EH (cell line): ENCODE measurements around the gene TMEM130.

ENCODE experiments used
- DNase-seq: peaks from one replicate; pipeline ENCODE4 v3.0.0-alpha.2; 2015; ENCODE audit warnings: low read depth

The TMEM130 gene

GRCh38 chr7:98841179-98841997 lies 28.4 kb downstream of the TMEM130 start:
- DNase-seq = peak; percentile 80

DNA sequence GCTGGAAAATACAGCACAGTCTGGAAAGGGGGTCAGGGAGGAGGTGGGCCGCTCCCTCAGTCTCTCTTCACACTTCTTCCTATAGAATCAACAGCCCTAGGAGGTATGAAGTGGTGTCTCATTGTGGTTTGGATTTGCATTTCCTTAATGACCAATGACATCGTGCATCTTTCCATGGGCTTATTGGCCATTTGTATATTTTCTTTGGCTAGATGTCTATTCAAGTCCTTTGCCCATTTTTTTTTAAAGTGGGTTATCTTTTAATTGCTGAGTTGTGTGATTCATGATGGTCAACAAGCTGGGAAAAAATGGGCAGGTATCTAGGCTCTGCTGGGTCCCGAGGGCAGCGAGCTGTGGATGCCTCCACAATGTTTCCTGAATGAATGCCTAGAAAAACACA lies 29.1 kb downstream of the TMEM130 start:
- peak; percentile 57 for DNase-seq

GRCh38 chr7:98840096-98840495 lies 29.7 kb downstream of the TMEM130 start:
- no peak for DNase-seq

DNA sequence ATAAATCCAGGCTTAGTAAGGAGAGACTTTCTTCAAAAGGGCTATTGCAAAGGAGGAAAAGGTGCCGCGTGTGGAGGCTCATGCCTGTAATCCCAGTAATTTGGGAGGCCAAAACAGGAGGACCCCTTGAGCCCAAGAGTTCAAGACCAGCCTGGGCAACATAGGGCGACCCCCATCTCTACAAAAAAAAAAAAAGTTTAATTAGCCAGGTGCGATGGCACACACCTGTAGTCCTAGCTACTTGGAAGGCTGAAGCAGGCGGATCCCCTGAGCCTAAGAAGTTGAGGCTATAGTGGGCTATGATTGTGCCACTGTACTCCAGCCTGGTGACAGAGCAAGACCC lies 32.2 kb downstream of the TMEM130 start:
- no peak for DNase-seq

GRCh38 chr7:98836811-98837629 lies 32.8 kb downstream of the TMEM130 start:
- peak; percentile 14 for DNase-seq

DNA sequence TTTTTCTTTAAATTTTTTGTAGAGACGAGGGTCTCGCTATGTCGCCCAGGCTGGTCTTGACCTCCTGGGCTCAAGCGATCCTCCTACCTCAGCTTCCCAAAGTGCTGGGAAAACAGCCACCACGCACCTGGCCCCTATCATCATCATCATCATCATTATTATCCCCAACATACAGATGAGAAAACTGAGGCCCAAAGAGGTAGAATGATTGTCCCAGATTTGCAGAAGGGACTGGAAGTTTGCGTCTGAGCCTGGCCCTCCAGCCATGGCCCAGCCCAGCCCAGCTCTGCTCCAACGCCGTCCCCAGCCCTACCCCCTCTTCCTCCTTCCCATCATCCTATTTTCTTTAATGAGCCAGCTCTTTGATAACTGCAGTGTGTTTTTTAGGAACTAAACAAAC lies 34.9 kb downstream of the TMEM130 start:
- no peak for DNase-seq

- no peak for DNase-seq
Observed at GRCh38 chr7:98833022-98833421, 36.8 kb downstream of the TMEM130 start.

DNA sequence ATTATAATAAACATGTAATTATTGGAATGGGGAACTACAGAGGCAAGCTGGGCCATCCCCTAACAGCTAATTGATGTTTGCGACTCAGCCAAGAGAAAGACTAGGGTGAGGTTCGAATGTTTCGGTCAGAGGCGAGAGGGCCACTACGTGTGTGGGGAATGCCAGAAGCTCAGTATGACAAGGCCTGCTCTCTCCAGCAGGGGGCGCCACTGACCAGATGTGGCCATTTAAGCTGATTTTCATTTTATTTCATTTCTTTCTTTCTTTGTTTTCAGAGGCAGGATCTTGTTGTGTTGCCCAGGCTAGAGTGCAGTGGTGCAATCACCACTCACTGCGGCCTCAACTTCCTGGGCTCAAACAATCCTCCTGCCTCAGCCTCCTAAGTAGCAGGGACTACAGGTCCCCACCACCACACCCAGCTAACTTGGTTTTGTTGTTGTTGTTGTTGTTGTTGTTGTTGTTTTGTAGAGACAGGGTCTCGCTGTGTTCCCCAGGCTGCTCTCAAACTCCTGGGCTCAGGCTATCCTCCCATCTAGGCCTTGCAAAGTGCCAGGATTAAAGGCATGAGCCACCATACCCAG lies 38.1 kb downstream of the TMEM130 start:
- peak; percentile 32 for DNase-seq

GRCh38 chr7:98830972-98831548 lies 38.8 kb downstream of the TMEM130 start:
- DNase-seq = no peak

GRCh38 chr7:98828368-98828767 lies 41.4 kb downstream of the TMEM130 start:
- DNase-seq = no peak

DNA sequence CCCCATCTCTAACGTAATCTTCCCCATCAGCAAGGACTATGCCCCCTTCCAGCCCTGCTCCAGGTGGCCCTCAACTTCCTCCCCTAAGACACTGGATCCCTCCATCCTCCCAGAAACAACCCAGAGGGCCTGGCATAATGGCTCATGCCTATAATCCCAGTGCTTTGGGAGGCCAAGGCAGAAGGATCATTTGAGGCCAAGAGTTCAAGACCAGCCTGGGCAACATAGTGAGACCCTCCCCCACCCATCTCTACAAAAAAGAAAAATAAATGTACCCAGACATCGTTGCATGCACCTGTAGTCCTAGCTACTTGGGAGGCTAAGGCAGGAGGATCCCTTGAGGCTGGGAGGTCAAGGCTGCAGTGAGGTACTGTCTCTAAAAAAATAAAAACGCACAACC lies 42.6 kb downstream of the TMEM130 start:
- DNase-seq = no peak

DNA sequence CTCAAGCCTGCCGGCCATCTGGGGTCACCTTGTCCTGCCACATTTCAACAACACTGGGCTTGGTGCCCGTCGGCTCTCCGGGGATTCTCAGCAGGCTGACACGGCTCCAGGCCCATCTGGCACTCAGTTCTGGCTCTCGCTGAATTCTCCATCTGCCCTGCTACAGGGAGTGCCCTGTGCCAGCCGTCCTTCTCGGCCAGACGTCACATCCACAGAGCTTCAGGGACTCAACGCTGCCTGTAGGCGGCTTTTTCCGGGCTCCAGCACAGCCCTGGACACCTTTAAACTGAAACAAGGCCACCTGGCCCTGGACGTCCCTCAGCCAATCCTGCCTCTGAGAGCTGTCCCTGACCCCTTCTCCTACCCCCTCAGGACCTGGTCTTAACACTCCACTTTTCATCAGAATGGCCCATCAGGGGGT lies 43.0 kb downstream of the TMEM130 start:
- no peak for DNase-seq

DNA sequence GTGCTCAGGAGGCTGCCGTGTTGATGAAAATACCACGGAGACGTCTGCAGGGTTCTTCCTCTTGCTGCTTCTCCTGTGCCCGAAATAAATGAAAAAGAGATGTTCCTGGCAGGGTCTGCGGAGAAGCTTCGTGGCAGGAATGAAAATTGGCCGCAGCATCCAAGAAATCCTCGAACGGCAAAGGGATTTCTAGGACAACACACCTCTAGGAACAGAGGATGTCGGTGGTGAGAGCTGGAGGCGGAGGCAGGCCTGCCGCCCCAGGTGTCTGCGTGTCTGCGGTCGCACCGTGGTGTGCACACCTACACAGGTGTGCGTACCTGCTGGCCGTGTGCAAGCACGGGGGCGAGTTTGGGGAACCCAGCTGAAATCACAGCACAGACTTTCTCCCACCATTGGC lies 43.4 kb downstream of the TMEM130 start:
- no peak for DNase-seq

DNA sequence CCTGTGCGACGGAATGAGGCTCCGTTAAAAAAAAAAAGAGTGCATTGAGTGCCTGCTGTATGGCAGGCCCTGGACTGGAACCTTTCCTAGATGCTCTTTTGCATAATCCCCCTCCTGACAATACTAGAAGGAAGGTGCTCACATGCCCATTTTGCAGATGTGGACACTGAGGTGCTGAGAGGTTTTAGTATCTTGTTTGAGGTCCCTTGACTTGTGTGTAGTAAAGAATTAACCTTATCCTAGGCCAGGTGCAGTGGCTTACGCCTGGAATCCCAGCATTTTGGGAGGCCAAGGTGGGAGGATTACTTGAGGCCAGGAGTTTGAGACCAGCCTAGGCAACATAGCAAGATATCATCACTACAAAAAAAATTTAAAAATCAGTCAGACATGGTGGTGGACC lies 46.6 kb downstream of the TMEM130 start:
- DNase-seq = no peak

- DNase-seq = no peak
Observed at GRCh38 chr7:98821348-98821747, 48.5 kb downstream of the TMEM130 start.

GRCh38 chr7:98816967-98817710 lies 52.7 kb downstream of the TMEM130 start:
- DNase-seq = no peak

- no peak for DNase-seq
Observed at GRCh38 chr7:98816241-98816640, 53.6 kb downstream of the TMEM130 start.

DNA sequence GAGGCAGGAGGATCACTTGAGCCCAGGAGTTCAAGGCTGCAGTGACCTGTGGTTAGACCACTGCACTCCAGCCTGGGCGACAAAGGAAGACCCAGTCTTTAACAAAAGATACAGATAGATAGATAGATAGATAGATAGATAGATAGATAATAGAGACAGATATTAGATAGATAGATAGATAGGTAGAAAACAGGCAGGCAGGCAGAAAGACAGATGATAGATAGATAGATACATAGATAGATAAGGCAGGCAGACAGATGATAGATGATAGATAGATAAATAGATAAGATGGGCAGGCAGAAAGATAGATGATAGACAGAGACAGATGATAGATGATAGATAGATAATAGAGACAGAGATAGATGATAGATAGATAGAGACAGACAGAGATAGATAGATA lies 54.5 kb downstream of the TMEM130 start:
- DNase-seq = no peak

DNA sequence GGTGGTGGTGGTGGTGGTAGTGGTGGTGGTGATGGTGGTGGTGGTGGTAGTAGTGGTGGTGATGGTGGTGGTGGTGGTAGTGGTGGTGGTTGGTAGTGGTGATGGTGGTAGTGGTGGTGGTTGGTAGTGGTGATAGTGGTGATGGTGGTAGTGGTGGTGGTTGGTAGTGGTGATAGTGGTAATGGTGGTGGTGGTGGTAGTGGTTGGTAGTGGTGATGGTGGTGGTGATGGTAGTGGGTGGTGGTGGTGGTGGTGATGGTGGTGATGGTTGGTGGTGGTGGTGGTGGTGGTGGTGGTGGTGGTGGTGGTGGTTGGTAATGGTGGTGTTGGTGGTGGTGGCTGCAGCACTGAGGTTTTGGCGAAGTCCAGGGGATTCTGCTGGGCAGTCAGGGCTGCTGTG lies 58.5 kb downstream of the TMEM130 start:
- no peak for DNase-seq

DNA sequence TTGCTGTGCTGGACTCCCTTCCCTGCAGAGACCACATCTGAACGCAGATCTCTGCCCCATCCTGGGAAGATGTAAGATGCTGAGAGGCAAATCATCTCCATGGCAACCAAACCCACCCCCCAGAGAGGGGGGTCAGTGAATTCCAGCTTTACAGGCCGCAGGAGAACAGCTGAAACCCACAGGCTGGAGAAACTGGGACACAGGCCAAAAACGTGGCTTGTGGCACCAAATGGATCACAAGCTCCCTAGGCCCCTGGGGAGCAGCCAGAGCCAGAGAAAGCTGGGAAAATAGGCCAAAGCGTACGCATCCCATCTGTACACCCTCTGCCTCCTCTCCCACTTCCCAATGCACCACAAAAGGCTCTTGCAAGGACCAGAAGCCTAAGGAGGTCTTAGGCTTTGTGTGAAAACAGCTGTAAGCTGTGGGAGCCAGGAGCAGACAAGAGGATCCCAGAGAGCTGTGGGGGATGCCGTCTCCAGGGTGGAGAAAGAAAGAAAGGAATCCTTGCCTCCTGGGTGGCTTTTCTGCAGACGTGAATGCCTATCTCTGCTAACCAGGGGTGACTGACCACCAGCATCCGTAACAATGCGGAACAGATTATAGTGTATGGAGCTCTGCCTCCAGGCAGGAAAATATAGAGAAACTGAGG lies 59.5 kb downstream of the TMEM130 start:
- no peak for DNase-seq

DNA sequence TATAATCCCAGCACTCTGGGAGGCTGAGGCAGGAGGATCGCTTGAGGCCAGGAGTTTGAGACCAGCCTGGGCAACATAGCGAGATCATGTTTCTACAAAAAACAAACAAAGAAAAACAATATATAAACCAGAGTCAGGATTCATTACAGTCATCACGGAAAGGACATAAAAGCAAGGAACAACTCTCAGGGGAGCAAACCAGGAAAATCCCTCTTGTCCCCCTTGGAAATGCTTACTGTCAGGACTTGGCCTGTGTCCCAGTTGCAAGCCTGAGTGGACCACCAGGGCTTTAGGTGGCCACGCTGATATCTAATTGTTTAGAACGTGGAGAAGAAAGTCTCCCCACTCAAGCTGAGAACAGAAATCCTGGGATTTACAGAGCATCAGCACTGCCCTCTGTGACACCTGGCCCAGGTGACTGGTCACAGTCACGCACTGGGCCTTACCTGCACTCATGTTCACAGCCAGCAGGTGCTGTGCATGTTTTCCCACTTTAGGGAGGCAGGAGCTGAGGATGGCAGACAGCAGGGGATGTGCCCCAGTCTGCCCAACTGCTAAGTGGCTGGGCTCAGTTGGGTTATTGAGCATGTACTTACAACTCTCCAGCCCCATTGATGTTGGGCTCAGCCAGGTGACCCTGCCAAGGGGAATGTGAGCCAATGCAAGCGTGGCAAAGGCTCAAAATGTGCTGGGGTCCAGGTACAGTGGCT lies 60.9 kb downstream of the TMEM130 start:
- DNase-seq = no peak
